CD14-positive monocyte (primary cell): ENCODE results near the gene SLMAP. TPM values are rescaled to one million over a fixed set of nuclear protein-coding genes. Genes with fewer than 3 reads are reported as not detected.
A peak's percentile ranks its signal among the peaks of the same experiment; 100 is the strongest.

ENCODE experiments used
- DNase-seq, 3 donors: peaks; one replicate each; pipeline ENCODE4 v3.0.0-alpha.2; 2011 to 2022
- H2AFZ ChIP-seq: 2 replicates; pipeline ENCODE4 v1.6.0; 2012; ENCODE audit warnings: mild to moderate bottlenecking, low read depth, low read length, inconsistent platforms; ENCODE audit not compliant: insufficient read depth, poor library complexity, severe bottlenecking
- H3K27ac ChIP-seq, 2 donors: 1 replicate in 1 of 2; 2 replicates in 1 of 2; pipeline ENCODE4 v1.5.1; 2012 to 2013; ENCODE audit warnings: low read length in 2 of 2, control low read depth in 1 of 2, inconsistent platforms in 1 of 2, low read depth in 1 of 2, mild to moderate bottlenecking in 1 of 2
- H3K27me3 ChIP-seq, 2 donors: one replicate each; pipeline versions ENCODE4 v1.6.0 to v1.6.1; 2011 to 2013; ENCODE audit warnings: low read length in 2 of 2; ENCODE audit not compliant: control insufficient read depth in 2 of 2, insufficient read depth in 2 of 2
- H3K36me3 ChIP-seq, 2 donors: replicated peaks in 1 of 2; 1 replicate in 1 of 2; 2 replicates in 1 of 2; pipeline versions ENCODE4 v1.5.1 to v1.6.1; 2012 to 2013; ENCODE audit warnings: low read length in 2 of 2, control low read depth in 1 of 2, inconsistent platforms in 1 of 2, mild to moderate bottlenecking in 1 of 2; ENCODE audit not compliant: insufficient read depth in 2 of 2, control insufficient read depth in 1 of 2
- H3K4me1 ChIP-seq, 2 donors: 1 replicate in 1 of 2; 2 replicates in 1 of 2; pipeline versions ENCODE4 v1.5.1 to v1.6.1; 2012 to 2013; ENCODE audit warnings: low read length in 2 of 2, control low read depth in 1 of 2, inconsistent platforms in 1 of 2, mild to moderate bottlenecking in 1 of 2, moderate library complexity in 1 of 2; ENCODE audit not compliant: insufficient read depth in 2 of 2, control insufficient read depth in 1 of 2
- H3K4me2 ChIP-seq: replicated peaks from 2 replicates; pipeline ENCODE3; 2012; ENCODE audit warnings: low read length, moderate library complexity, mild to moderate bottlenecking; ENCODE audit not compliant: poor library complexity, severe bottlenecking; ENCODE audit errors: extremely low read depth
- H3K4me3 ChIP-seq, 3 experiments: fragments of 200-600 bp in 1 of 3; sonication (generic) in 1 of 3; replicated peaks in 1 of 3; 1 replicate in 2 of 3; 2 replicates in 1 of 3; pipeline ENCODE4 v1.5.1; 2011 to 2013; ENCODE audit warnings: low read length in 3 of 3, mild to moderate bottlenecking in 3 of 3, control low read depth in 2 of 3, low read depth in 2 of 3, inconsistent platforms in 1 of 3, moderate library complexity in 1 of 3
- H3K79me2 ChIP-seq: 2 replicates; pipeline ENCODE4 v1.6.0; 2012; ENCODE audit warnings: mild to moderate bottlenecking, control low read depth, inconsistent platforms, low read length, moderate library complexity; ENCODE audit not compliant: insufficient read depth
- H3K9ac ChIP-seq: 2 replicates; pipeline ENCODE4 v1.6.0; 2017; ENCODE audit warnings: low read length, mild to moderate bottlenecking; ENCODE audit not compliant: insufficient read depth, poor library complexity, severe bottlenecking
- H3K9me3 ChIP-seq, 2 donors: replicated peaks in 1 of 2; 1 replicate in 1 of 2; 2 replicates in 1 of 2; pipeline versions ENCODE4 v1.5.1 to v1.6.1; 2012 to 2013; ENCODE audit warnings: low read length in 2 of 2, control low read depth in 1 of 2; ENCODE audit not compliant: control insufficient read depth in 1 of 2, insufficient read depth in 1 of 2
- H4K20me1 ChIP-seq: 2 replicates; pipeline ENCODE4 v1.6.0; 2012; ENCODE audit warnings: mild to moderate bottlenecking, low read length, control low read depth, moderate library complexity; ENCODE audit not compliant: insufficient read depth
- H3K27ac Mint-ChIP-seq, 7 donors: one replicate each; pipeline ENCODE4 v1.8.0; 2020; ENCODE audit warnings: mild to moderate bottlenecking in 7 of 7, mixed read lengths in 7 of 7, moderate library complexity in 6 of 7, inconsistent platforms in 2 of 7
- H3K27me3 Mint-ChIP-seq, 3 donors: one replicate each; pipeline ENCODE4 v1.8.0; 2021 to 2022; ENCODE audit warnings: low read depth in 3 of 3, mild to moderate bottlenecking in 3 of 3, mixed read lengths in 3 of 3, moderate library complexity in 3 of 3, inconsistent platforms in 1 of 3
- H3K36me3 Mint-ChIP-seq, 2 donors: one replicate each; pipeline ENCODE4 v1.8.0; 2020; ENCODE audit warnings: mixed read lengths in 2 of 2, inconsistent platforms in 1 of 2, mild to moderate bottlenecking in 1 of 2
- H3K4me1 Mint-ChIP-seq: one replicate; pipeline ENCODE4 v1.8.0; 2020; ENCODE audit warnings: mild to moderate bottlenecking, mixed read lengths
- H3K4me3 Mint-ChIP-seq, 2 donors: one replicate each; pipeline ENCODE4 v1.8.0; 2020; ENCODE audit warnings: mild to moderate bottlenecking in 2 of 2, mixed read lengths in 2 of 2, moderate library complexity in 1 of 2
- H3K9me3 Mint-ChIP-seq, 7 donors: one replicate each; pipeline ENCODE4 v1.8.0; 2020 to 2022; ENCODE audit warnings: mixed read lengths in 7 of 7, mild to moderate bottlenecking in 6 of 7, moderate library complexity in 6 of 7, inconsistent platforms in 2 of 7
- WGBS: methylation state at CpG from one replicate; pipeline ENCODE4 v1.1.5; 2013; ENCODE audit warnings: missing lambda C conversion rate; ENCODE audit not compliant: insufficient coverage; 5-methylcytosine and 5-hydroxymethylcytosine counted together
- intact Hi-C, 2 donors: fragments of 100-400 bp; cut with micrococcal nuclease; formaldehyde crosslinking; loops; one replicate each; pipeline versions ENCODE4 v1.15.0 to v1.15.1; 2023
- polyA plus RNA-seq, 3 donors: library from polyadenylated mRNA; depleted of rRNA in 1 of 3; unstranded in 2 of 3; stranded (reverse) in 1 of 3; fragments of 300-500 nt in 2 of 3; fragments of >200 nt in 1 of 3; fragmentation: Illumina TruSeq in 2 of 3; gene quantifications; 1 replicate in 2 of 3; 2 replicates in 1 of 3; pipeline ENCODE4 v1.2.3, GENCODE V29; 2012 to 2021
- TF ChIP-seq, protein P1 (sequence below): fragments of 200-600 bp; IDR thresholded peaks from one replicate; pipeline ENCODE4 v1.8.0; 2022; ENCODE audit warnings: antibody characterized with exemption, mild to moderate bottlenecking

Gene SLMAP
- polyA plus RNA-seq, 3 donors = 12.3 to 17.6 (median 16.1) TPM

- peaks cover 29% of the 10 kb centered on the region for H3K4me1 Mint-ChIP-seq
- peaks cover 18 to 30% of the 10 kb centered on the region in 2 donors for H3K4me1 ChIP-seq
- H3K27me3 ChIP-seq = no peaks in the 10 kb centered on the region
- H3K4me3 ChIP-seq = no peak overlapping the region
- H3K27ac ChIP-seq = no peak overlapping the region
- DNase-seq = no peak
- intact Hi-C loops = no loop called here
- no peak overlapping the region for H3K4me3 Mint-ChIP-seq
- H2AFZ ChIP-seq = no peak overlapping the region
- H3K27ac Mint-ChIP-seq = peak overlapping the region in 4 of 7 donors; percentile 44 to 63 (median 53)
- peaks cover 0 to 2% (median 0%) of the 10 kb centered on the region in 7 donors for H3K9me3 Mint-ChIP-seq
- H3K4me2 ChIP-seq = no peak overlapping the region
- H3K79me2 ChIP-seq = no peaks in the 10 kb centered on the region
- no peak overlapping the region for H3K9ac ChIP-seq
- TF ChIP-seq, protein P1, sequence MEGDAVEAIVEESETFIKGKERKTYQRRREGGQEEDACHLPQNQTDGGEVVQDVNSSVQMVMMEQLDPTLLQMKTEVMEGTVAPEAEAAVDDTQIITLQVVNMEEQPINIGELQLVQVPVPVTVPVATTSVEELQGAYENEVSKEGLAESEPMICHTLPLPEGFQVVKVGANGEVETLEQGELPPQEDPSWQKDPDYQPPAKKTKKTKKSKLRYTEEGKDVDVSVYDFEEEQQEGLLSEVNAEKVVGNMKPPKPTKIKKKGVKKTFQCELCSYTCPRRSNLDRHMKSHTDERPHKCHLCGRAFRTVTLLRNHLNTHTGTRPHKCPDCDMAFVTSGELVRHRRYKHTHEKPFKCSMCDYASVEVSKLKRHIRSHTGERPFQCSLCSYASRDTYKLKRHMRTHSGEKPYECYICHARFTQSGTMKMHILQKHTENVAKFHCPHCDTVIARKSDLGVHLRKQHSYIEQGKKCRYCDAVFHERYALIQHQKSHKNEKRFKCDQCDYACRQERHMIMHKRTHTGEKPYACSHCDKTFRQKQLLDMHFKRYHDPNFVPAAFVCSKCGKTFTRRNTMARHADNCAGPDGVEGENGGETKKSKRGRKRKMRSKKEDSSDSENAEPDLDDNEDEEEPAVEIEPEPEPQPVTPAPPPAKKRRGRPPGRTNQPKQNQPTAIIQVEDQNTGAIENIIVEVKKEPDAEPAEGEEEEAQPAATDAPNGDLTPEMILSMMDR = no peak
- no peaks in the 10 kb centered on the region for H4K20me1 ChIP-seq
- H3K27me3 Mint-ChIP-seq = peaks cover 2 to 10% (median 3%) of the 10 kb centered on the region in 3 donors
- WGBS = 54% methylated on average over 2 of the region's 4 CpGs
- H3K9me3 ChIP-seq = no peaks in the 10 kb centered on the region
- H3K36me3 Mint-ChIP-seq = peaks cover 0 to 3% of the 10 kb centered on the region in 2 donors
- no peaks in the 10 kb centered on the region for H3K36me3 ChIP-seq
Measured at GRCh38 chr3:57971975-57972374, 215.9 kb downstream of the SLMAP start.

- Histone ChIP-seq H3K9me3 (no peaks in the 10 kb centered on the region), H4K20me1 (no peaks in the 10 kb centered on the region), H3K79me2 (no peaks in the 10 kb centered on the region), H3K36me3 (no peaks in the 10 kb centered on the region), H2AFZ (no peak overlapping the region), H3K27ac (no peak overlapping the region), H3K4me1 (peaks cover 18 to 30% of the 10 kb centered on the region in 2 donors), H3K4me3 (no peak overlapping the region), H3K4me2 (no peak overlapping the region), H3K27me3 (no peaks in the 10 kb centered on the region), H3K9ac (no peak overlapping the region)
- DNase-seq = no peak
- Mint-ChIP-seq H3K36me3 (peaks cover 0 to 3% of the 10 kb centered on the region in 2 donors), H3K4me1 (peaks cover 29% of the 10 kb centered on the region), H3K9me3 (peaks cover 0 to 2% (median 0%) of the 10 kb centered on the region in 7 donors), H3K27me3 (peaks cover 2 to 10% (median 2%) of the 10 kb centered on the region in 3 donors), H3K27ac (peak overlapping the region in 4 of 7 donors; percentile 38 to 64 (median 53)), H3K4me3 (peak overlapping the region in 1 of 2 donors; percentile 35)
- 32% methylated on average over 5 of the region's 9 CpGs for WGBS
- TF ChIP-seq, protein P1 = no peak
- intact Hi-C loops = no loop called here
Measured at GRCh38 chr3:57972531-57973111, 216.5 kb downstream of the SLMAP start.
